Endothelial cell of umbilical vein (primary cell): ENCODE measurements around the gene HPS6. TPM values are rescaled to one million over a fixed set of nuclear protein-coding genes. Genes with fewer than 3 reads are reported as not detected.

Experiments
- BruUV-seq: library from RNA; stranded (reverse); fragments of 400-500 nt; replicated peaks from 2 replicates; lab custom pipeline; 2021; lab: Mats Ljungman, UMichigan
- CTCF ChIA-PET: fragments of 300-600, 350-600 bp; sonication (Branson Sonifier 250); formaldehyde crosslinking; loops from one replicate; lab custom pipeline; 2021; ENCODE audit warnings: antibody characterized with exemption, inconsistent platforms; lab: Charles Lee
- POLR2A ChIA-PET: fragments of 300-600, 350-600 bp; sonication (Branson Sonifier 250); formaldehyde crosslinking; loops from one replicate; lab custom pipeline; 2021; ENCODE audit warnings: antibody characterized with exemption, inconsistent platforms; lab: Charles Lee
- DNase-seq: peaks from one replicate; pipeline ENCODE4 v3.0.0-alpha.2; 2011; ENCODE audit warnings: low read depth, low spot score
- FAIRE-seq: peaks from 2 replicates; lab custom pipeline; 2011; peaks lifted over from hg19 to GRCh38; lab: Jason Lieb, UNC
- H2AFZ ChIP-seq: 2 replicates; pipeline ENCODE4 v1.6.0; 2012; ENCODE audit warnings: low read depth, low read length, control low read depth, inconsistent platforms
- H3K27ac ChIP-seq: 2 replicates; pipeline ENCODE4 v1.5.1; 2011; ENCODE audit warnings: low read depth, mild to moderate bottlenecking, control low read depth, low read length, moderate library complexity; ENCODE audit not compliant: insufficient read depth
- H3K27me3 ChIP-seq, 2 experiments: 2 replicates each; pipeline versions ENCODE4 v1.6.0 to v1.6.1; 2011; ENCODE audit warnings: low read length in 2 of 2, mixed read lengths in 1 of 2; ENCODE audit not compliant: control insufficient read depth in 2 of 2, insufficient read depth in 2 of 2
- H3K36me3 ChIP-seq, 2 experiments: 2 replicates in 1 of 2; 3 replicates in 1 of 2; pipeline ENCODE4 v1.5.1; 2011; ENCODE audit warnings: low read length in 2 of 2, mild to moderate bottlenecking in 1 of 2, moderate library complexity in 1 of 2; ENCODE audit not compliant: control insufficient read depth in 2 of 2, insufficient read depth in 2 of 2; ENCODE audit errors: extremely low read depth in 1 of 2
- H3K4me1 ChIP-seq: 3 replicates; pipeline ENCODE4 v1.5.1; 2011; ENCODE audit warnings: mild to moderate bottlenecking, low read length; ENCODE audit not compliant: control insufficient read depth, insufficient read depth; ENCODE audit errors: extremely low read depth
- H3K4me2 ChIP-seq: 2 replicates; pipeline ENCODE4 v1.6.1; 2011; ENCODE audit warnings: low read length, control low read depth, mixed read lengths; ENCODE audit not compliant: insufficient read depth
- H3K4me3 ChIP-seq, 3 experiments: fragments of 200-600 bp in 1 of 3; sonication (generic), shearing (Covaris generic) in 1 of 3; replicated peaks in 1 of 3; 2 replicates each; pipeline ENCODE4 v1.5.1; 2011 to 2016; ENCODE audit warnings: control low read depth in 3 of 3, low read length in 3 of 3, mild to moderate bottlenecking in 2 of 3, inconsistent platforms in 1 of 3, low read depth in 1 of 3, moderate library complexity in 1 of 3; ENCODE audit not compliant: insufficient read depth in 1 of 3
- H3K79me2 ChIP-seq: 2 replicates; pipeline ENCODE4 v1.6.0; 2012; ENCODE audit warnings: low read length, inconsistent platforms; ENCODE audit not compliant: control insufficient read depth, insufficient read depth
- H3K9ac ChIP-seq: replicated peaks from 2 replicates; pipeline ENCODE3; 2011; ENCODE audit warnings: low read length, control low read depth; ENCODE audit not compliant: insufficient read depth; ENCODE audit errors: extremely low read depth
- H3K9me1 ChIP-seq: replicated peaks from 3 replicates; pipeline ENCODE4 v1.6.0; 2011; ENCODE audit warnings: mild to moderate bottlenecking, low read length; ENCODE audit not compliant: control insufficient read depth, insufficient read depth; ENCODE audit errors: extremely low read depth
- H3K9me3 ChIP-seq: replicated peaks from 2 replicates; pipeline ENCODE4 v1.5.1; 2012; ENCODE audit warnings: low read length, inconsistent platforms; ENCODE audit not compliant: control insufficient read depth, insufficient read depth
- H4K20me1 ChIP-seq: replicated peaks from 2 replicates; pipeline ENCODE3; 2011; ENCODE audit warnings: mild to moderate bottlenecking, low read length; ENCODE audit not compliant: control insufficient read depth, insufficient read depth; ENCODE audit errors: extremely low read depth
- EZH2 ChIP-seq: IDR thresholded peaks from 2 replicates; pipeline ENCODE4 v1.6.1; 2012; ENCODE audit warnings: borderline replicate concordance, low read depth, mild to moderate bottlenecking, moderate library complexity, low read length, inconsistent platforms; ENCODE audit not compliant: severe bottlenecking
- FOS ChIP-seq: IDR thresholded peaks from 2 replicates; pipeline ENCODE4 v1.6.1; 2011; ENCODE audit warnings: mild to moderate bottlenecking, low read length, moderate library complexity, borderline replicate concordance; ENCODE audit not compliant: insufficient read depth
- GATA2 ChIP-seq: IDR thresholded peaks from 2 replicates; pipeline ENCODE4 v1.7.0; 2011; ENCODE audit warnings: low read depth, mild to moderate bottlenecking, moderate library complexity, mixed read lengths, low read length; ENCODE audit not compliant: insufficient read length, insufficient read depth
- MYC ChIP-seq: IDR thresholded peaks from one replicate; pipeline ENCODE4 v1.6.1; 2011; ENCODE audit warnings: mild to moderate bottlenecking, low read depth, low read length
- POLR2A ChIP-seq: IDR thresholded peaks from 2 replicates; pipeline ENCODE4 v1.6.1; 2012; ENCODE audit warnings: low read depth, mild to moderate bottlenecking, control low read depth, low read length
- POLR2AphosphoS5 ChIP-seq: IDR thresholded peaks from 2 replicates; pipeline ENCODE4 v1.6.1; 2012; ENCODE audit warnings: low read depth, mild to moderate bottlenecking, control low read depth, low read length, moderate library complexity; ENCODE audit not compliant: insufficient read depth
- dilution Hi-C: fragments of 300-500 bp; cut with MboI; formaldehyde crosslinking; loops from one replicate; pipeline ENCODE4 v1.15.0; 2019; ENCODE audit warnings: low sequenced_read_pairs; ENCODE audit not compliant: extremely low pct_ligation_motif_present
- intact Hi-C: fragments of 100-400 bp; cut with micrococcal nuclease; formaldehyde crosslinking; loops from one replicate; pipeline ENCODE4 v1.10.0; 2022
- polyA plus RNA-seq, 4 experiments: library from polyadenylated mRNA; depleted of rRNA in 3 of 4; stranded (reverse) in 3 of 4; unstranded in 1 of 4; fragments of >200 nt; gene quantifications; 2 replicates each; pipeline versions ENCODE4 v1.2.1 to v1.2.3, GENCODE V29; 2011 to 2012; ENCODE audit warnings: missing spikeins in 1 of 4
- total RNA-seq: library from RNA; stranded (reverse); gene quantifications from 2 replicates; pipeline ENCODE4 v1.2.3, GENCODE V29; 2021
- TF ChIP-seq, protein P1 (sequence below), 2 donors: IDR thresholded peaks; 1 replicate in 1 of 2; 2 replicates in 1 of 2; pipeline ENCODE4 v1.5.1; 2011; ENCODE audit warnings: low read length in 2 of 2, mild to moderate bottlenecking in 2 of 2, moderate library complexity in 2 of 2, control low read depth in 1 of 2, inconsistent platforms in 1 of 2, low read depth in 1 of 2; ENCODE audit not compliant: insufficient read depth in 1 of 2; ENCODE audit errors: extremely low read depth in 1 of 2

Gene HPS6
- total and polyA plus RNA-seq, 2 donors (not counting 3 experiments of a cell fraction or from before 2014, with no cell fraction given), result 9.3 to 18.5 TPM

DNA sequence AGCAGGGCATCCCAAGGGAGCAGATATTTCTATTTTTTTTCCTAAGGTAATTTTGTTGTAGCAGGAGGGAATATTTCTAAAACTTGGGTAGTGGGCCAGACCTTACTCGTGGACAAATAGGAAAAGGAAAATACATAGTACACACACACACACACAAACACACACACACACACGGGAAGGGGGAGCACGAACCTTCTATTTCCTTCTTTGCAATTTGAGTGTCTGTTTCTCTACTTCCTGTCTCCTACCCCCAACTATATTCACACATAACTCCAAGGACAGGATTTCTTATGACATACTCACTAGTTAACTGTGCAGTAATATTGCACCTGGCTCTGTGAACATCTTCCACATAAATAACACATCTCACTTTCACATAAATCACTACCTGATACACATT lies 50.6 kb downstream of the HPS6 start:
- BruUV-seq, result no TSS peak
- peak; percentile 50 for DNase-seq

More for the DNA sequence above, 50.6 kb downstream of the HPS6 start:
- H3K9me1 ChIP-seq, result no peaks in the 10 kb centered on the region
- peak; percentile 83 for FAIRE-seq
- H4K20me1 ChIP-seq, result no peaks in the 10 kb centered on the region
- no peaks in the 10 kb centered on the region for H3K9me3 ChIP-seq
- H3K27me3 ChIP-seq, result no peaks in the 10 kb centered on the region
- no peak overlapping the region for H3K4me3 ChIP-seq
- no peak overlapping the region for H3K9ac ChIP-seq
- POLR2A ChIA-PET, result no interaction called here
- CTCF ChIA-PET, result interaction anchor here (2.1 to 3.0 kb wide), 3 partner anchors 14 to 275 kb away, joined by 8 to 19 read pairs (median 12); no protein-coding TSS in a partner anchor
- no peak overlapping the region for H3K27ac ChIP-seq
- peak overlapping the region; percentile 31 for H3K4me2 ChIP-seq
- H3K36me3 ChIP-seq, result peaks cover 5 to 7% of the 10 kb centered on the region in 2 experiments
- TF ChIP-seq POLR2AphosphoS5 (no peak), MYC (no peak), EZH2 (no peak), POLR2A (no peak), GATA2 (no peak), FOS (no peak)
- TF ChIP-seq, protein P1, sequence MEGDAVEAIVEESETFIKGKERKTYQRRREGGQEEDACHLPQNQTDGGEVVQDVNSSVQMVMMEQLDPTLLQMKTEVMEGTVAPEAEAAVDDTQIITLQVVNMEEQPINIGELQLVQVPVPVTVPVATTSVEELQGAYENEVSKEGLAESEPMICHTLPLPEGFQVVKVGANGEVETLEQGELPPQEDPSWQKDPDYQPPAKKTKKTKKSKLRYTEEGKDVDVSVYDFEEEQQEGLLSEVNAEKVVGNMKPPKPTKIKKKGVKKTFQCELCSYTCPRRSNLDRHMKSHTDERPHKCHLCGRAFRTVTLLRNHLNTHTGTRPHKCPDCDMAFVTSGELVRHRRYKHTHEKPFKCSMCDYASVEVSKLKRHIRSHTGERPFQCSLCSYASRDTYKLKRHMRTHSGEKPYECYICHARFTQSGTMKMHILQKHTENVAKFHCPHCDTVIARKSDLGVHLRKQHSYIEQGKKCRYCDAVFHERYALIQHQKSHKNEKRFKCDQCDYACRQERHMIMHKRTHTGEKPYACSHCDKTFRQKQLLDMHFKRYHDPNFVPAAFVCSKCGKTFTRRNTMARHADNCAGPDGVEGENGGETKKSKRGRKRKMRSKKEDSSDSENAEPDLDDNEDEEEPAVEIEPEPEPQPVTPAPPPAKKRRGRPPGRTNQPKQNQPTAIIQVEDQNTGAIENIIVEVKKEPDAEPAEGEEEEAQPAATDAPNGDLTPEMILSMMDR (IDR thresholded peaks at IDR 0.05; ENCODE audit: extremely low read depth in 1 of 2, insufficient read depth in 1 of 2, low read depth in 1 of 2, low read length in 2 of 2), result no peak
- H2AFZ ChIP-seq, result no peak overlapping the region
- dilution Hi-C loops (no loop called here), intact Hi-C loops (loop anchor here (2.0 to 5.0 kb wide), 2 partner anchors 37 to 51 kb away; partner anchors contain the start of genes HPS6 and NOLC1)
- H3K4me1 ChIP-seq, result peaks cover 56% of the 10 kb centered on the region
- peaks cover 56% of the 10 kb centered on the region for H3K79me2 ChIP-seq
